Fibroblast of lung (primary cell): Measurements from ENCODE around the gene LAMTOR1.

Experiments
- CTCF ChIP-seq, 2 donors: IDR thresholded peaks in 1 of 2; conservative IDR thresholded peaks in 1 of 2; 1 replicate in 1 of 2; 2 replicates in 1 of 2; pipeline ENCODE4 v1.5.1; 2011 to 2012; ENCODE audit warnings: low read length in 2 of 2, control low read depth in 1 of 2, inconsistent platforms in 1 of 2, low read depth in 1 of 2, mild to moderate bottlenecking in 1 of 2
- EZH2 ChIP-seq: IDR thresholded peaks from 2 replicates; pipeline ENCODE4 v1.5.1; 2012; ENCODE audit warnings: low read length, control low read depth, mild to moderate bottlenecking; ENCODE audit errors: missing control alignments

DNA sequence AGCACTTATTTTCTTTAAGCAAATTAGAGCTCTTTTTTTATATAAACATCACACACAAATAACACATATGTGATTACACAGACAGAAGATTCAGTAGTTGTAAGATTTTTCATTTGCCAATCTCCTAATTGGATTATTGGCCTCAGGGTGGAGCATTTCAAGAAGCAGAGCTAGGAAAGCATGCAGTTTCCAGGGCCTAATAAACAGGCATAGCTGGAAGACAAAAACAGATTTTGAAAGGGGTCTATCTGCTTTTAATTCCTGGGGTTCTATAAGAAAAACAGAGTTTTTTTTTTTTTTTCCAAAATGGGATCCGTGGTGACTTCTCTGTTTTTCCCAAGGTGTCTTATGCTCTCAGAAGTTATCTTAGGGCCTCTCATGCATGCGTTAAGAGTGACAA, 24.8 kb upstream of the LAMTOR1 start:
- TF ChIP-seq CTCF (conservative IDR thresholded peaks at IDR 0.05 in 1 of 2, IDR thresholded peaks at IDR 0.05 in 1 of 2; ENCODE audit: low read depth in 1 of 2, low read length in 2 of 2) (no peak), EZH2 (no peak)
